Stimulated activated CD8-positive, alpha-beta memory T cell treated with anti-CD3 and anti-CD28 coated beads, Interleukin-15, amount 100 ng/mL, for 48 hours (primary cell): ENCODE measurements around the gene ERBB2.
A peak's percentile ranks its signal among the peaks of the same experiment; 100 is the strongest.
"Not testable (repeated sequence)": the region's sequence is repeated elsewhere in the genome, so short reads cannot be mapped to it uniquely, and the experiment has no call there.

Experiments used
- DNase-seq, 2 donors: peaks; one replicate each; pipeline ENCODE4 v3.0.0-alpha.2; 2020; ENCODE audit warnings: low read depth in 2 of 2

The ERBB2 gene

DNA sequence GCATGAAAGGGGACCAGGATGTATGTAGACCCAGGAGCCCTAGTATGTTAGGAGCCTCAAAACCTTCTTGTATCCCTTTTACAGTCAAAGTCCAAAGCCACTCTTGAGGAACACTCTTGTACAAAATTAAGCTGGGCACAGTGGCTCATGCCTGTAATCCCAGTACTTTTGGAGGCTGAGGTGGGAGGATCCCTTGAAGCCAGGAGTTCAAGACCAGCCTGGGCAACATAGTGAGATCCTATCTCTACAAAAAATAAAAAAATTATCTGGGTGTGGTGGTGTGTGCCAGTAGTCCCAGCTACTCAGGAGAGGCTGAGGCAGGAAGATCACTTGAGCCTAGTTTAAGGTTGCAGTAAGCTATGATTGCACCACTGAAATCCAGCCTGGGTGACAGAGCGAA is 26.1 kb downstream of the ERBB2 start:
- not testable (repeated sequence) for DNase-seq

GRCh38 chr17:39726617-39727016 is 26.8 kb downstream of the ERBB2 start:
- no peak for DNase-seq

- DNase-seq, result no peak
These were observed 27.7 kb downstream of the ERBB2 start for GRCh38 chr17:39727556-39727955.

GRCh38 chr17:39729280-39729851 is 29.5 kb downstream of the ERBB2 start:
- DNase-seq, result no peak

- DNase-seq, result peak; percentile 83 to 84
These were observed 30.4 kb downstream of the ERBB2 start, which contains the start of gene MIEN1 for GRCh38 chr17:39730095-39730921. MIEN1 (minus strand) TSS chr17:39730532; CDS start chr17:39730495, 37 bp downstream.

DNA sequence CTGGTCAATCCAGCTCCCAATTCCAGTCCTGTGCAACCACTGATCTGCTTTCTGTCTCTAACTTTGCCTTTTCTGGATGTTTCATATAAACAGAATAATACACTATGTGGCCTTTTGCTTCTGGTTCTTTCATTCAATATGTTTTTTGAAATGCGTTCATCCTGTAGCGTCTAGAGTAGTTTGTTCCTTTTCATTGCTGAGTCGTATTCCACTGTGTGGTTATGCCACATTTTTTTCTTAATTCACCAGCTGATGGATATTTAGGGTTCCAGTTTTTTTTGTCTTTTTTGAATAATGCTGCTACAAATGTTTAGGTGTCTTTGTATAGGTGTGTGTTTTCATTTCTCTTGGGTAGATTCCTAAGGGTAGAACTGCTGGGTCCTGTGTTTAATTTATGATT is 32.7 kb downstream of the ERBB2 start:
- DNase-seq, result no peak

DNA sequence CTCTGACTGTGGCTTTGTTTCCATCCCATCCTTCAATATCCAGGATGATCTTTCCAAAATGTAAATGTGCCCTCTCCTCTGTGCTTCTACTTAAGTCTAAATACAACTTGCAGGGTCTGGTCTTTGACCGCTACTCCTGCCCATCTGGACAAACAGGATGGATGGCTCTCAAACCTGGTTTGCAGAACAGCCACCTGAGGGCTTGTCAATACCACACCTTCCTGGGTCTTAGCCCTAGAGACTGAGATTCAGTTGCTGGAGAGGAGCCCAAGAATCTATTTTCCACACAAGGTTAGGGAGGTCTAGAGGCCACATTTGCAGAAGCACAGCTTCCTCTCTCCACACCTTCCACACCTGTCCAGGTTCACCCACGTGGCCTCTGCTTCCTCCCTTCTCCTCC is 36.0 kb downstream of the ERBB2 start:
- no peak for DNase-seq

DNA sequence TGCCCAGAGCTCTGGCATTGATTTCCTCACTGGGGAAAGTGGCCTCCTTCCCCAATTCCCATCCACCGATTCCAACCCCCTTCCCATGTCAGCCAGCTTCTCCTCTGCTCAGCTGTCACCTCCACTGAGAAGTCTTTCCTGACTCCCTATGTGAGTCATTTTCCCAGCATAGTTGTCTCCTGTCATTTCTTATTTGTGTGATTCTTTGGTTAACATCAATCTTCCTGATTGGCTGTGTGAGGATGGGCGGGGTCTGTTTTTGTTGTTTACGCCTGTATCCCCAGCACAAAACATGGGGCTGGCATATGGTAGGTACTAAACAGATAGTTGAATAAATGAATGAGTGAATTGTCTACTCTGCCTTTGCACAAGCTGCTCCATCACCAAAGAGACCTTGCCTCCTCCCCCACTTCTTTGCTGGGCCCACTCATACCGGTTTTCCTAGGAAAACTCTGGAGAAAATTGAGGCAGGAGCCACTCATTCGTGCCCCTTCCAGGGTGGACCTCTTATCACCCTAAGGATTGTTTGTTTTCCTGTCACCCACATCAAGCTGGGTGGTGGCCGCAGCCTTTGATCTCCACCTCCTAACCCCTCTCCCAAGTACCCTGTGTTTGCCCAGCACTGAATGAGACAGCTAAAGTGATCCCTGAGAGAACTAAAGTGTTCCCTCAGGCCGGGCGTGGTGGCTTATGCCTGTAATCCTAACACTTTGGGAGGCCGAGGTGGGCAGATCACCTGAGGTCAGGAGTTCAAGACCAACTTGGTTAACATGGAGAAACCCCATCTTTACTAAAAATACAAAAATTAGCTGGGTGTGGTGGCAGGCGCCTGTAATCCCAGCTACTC is 36.7 kb downstream of the ERBB2 start:
- DNase-seq, result no peak

DNA sequence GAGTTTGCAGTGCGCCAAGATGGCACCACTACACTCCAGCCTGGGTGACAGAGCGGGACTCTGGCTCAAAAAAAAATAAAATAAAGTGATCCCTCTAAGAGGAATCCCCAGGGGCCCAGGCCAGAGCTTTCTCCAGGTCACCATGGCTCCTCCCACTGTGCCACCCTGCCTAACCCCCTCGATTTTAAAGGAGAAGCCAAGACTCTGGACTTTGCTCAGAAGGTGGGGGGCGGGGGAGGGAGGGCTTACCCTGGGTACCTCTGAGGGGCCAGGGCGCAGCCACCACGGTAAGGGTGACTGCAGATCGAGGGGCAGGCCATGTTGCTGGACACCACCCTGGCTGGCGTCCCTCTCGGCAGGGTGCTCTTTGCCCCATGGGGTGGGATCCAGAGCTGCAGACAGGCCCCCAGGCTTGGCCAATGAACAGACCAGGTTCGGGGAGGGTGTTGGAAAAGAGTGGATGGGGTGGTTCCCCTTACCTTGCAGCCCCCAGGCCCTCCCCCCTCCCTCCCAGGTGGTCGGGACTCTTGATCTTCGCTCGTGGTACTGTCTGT is 37.4 kb downstream of the ERBB2 start:
- no peak for DNase-seq

DNA sequence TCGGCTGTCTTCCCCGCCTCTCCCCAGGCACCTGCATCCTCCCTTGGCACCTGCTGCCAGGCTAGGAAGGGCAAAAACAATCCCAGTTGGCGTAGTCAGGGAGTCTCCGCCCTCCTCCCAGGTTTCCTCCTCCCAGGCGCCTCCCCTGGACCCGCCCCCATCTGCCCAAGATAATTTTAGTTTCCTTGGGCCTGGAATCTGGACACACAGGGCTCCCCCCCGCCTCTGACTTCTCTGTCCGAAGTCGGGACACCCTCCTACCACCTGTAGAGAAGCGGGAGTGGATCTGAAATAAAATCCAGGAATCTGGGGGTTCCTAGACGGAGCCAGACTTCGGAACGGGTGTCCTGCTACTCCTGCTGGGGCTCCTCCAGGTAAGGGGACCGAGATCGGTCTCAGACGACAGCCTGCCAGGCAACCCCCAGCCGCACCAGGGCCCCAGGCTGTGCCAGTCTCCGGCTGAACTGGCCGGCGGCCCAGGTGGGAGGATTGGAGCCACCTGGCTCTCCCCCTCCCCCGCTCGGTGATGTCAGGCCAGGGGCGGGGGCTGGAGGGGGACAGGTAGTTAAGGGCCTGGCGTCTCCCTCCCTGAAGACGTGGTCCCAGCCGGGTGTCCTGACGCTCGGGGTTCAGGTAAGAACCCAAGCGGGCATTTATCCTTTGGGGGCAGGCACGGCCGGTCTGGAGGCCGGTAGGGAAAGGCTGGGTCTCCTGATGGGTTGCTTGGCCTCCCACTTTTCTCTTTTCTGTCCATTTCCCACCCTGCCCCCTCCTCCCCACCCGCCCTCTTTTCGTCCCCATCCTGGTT is 38.1 kb downstream of the ERBB2 start, which contains the start of gene GRB7:
Gene GRB7, plus strand, starts transcription at position 179 of the 808 bp plus-strand sequence. CDS start 4,364 bp downstream, outside the sequence.
- no peak for DNase-seq

- DNase-seq, result peak; percentile 34 to 51
These were observed 38.7 kb downstream of the ERBB2 start for GRCh38 chr17:39738568-39738901.

GRCh38 chr17:39738983-39739884 is 39.4 kb downstream of the ERBB2 start:
- no peak for DNase-seq

GRCh38 chr17:39739885-39740356 is 40.1 kb downstream of the ERBB2 start:
- no peak for DNase-seq

- no peak for DNase-seq
These were observed 40.7 kb downstream of the ERBB2 start for GRCh38 chr17:39740357-39741111.

DNA sequence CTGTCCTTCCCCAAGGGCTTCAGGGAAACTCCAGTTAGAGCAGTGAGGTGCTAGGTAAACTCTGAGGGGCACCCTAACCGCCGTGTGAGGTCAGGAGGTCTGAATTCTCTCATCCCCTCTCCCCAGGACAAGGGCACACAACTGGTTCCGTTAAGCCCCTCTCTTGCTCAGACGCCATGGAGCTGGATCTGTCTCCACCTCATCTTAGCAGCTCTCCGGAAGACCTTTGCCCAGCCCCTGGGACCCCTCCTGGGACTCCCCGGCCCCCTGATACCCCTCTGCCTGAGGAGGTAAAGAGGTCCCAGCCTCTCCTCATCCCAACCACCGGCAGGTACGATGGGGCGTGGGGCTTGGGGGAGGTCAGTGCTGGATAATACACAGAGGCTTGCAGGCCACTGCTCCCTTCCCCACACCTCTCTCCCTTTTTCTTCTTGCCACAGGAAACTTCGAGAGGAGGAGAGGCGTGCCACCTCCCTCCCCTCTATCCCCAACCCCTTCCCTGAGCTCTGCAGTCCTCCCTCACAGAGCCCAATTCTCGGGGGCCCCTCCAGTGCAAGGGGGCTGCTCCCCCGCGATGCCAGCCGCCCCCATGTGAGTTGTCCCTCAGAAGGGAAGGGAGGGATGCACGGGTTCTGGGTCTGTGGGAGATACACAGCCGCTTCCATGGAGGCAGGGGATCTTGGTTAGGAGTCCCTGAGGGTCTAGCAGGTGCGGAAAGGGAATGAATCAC is 42.4 kb downstream of the ERBB2 start:
- DNase-seq, result no peak

- no peak for DNase-seq
These were observed 43.1 kb downstream of the ERBB2 start for GRCh38 chr17:39742856-39743436.

DNA sequence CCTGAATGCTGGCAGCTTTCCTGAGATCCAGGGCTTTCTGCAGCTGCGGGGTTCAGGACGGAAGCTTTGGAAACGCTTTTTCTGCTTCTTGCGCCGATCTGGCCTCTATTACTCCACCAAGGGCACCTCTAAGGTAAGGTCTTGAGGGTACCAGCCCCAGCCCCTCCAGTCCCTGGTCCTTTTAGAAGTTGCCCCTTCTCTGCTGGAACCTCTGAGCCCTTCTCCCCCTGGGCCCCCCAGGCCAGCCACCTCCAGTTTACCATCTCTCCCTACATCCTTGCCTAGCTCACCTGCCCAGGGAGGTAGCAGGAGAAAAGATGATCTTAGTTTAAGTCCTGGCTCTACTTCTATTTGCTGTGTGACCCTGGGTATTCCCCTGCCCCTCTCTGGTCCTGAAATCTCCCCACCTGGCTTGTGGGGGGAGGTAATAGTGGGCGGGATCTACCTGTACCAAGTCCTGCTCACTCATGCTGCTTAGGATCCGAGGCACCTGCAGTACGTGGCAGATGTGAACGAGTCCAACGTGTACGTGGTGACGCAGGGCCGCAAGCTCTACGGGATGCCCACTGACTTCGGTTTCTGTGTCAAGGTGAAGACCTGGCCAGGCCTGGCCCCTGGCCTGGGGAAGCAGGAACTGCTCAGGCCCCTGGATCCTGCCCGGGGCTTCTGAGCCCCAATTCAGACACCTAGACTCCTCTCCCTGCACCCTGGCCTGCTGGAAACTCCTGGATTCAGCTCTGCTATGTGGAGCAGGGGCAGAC is 44.4 kb downstream of the ERBB2 start:
- DNase-seq, result no peak

- DNase-seq, result no peak
These were observed 45.0 kb downstream of the ERBB2 start for GRCh38 chr17:39744836-39745215.
